Activated CD4-positive, CD25-positive, alpha-beta regulatory T cell (primary cell): ENCODE measurements around the gene LZTFL1.
"Not testable (repeated sequence)": the region's sequence is repeated elsewhere in the genome, so short reads cannot be mapped to it uniquely, and the experiment has no call there.

Experiments used
- DNase-seq, 4 experiments: peaks; one replicate each; lab custom pipeline; 2025; lab: John Stamatoyannopoulos, UW

Gene LZTFL1

GRCh38 chr3:45864760-45865519 lies 23.0 kb upstream of the LZTFL1 start:
- no peak for DNase-seq

GRCh38 chr3:45861043-45861719 lies 19.3 kb upstream of the LZTFL1 start:
- DNase-seq, result no peak

- DNase-seq, result no peak
Measured at GRCh38 chr3:45860481-45860880, 18.6 kb upstream of the LZTFL1 start.

GRCh38 chr3:45858809-45859543 lies 17.1 kb upstream of the LZTFL1 start:
- no peak for DNase-seq

GRCh38 chr3:45857024-45857423 lies 15.1 kb upstream of the LZTFL1 start:
- DNase-seq, result not testable (repeated sequence)

- not testable (repeated sequence) for DNase-seq
Measured at GRCh38 chr3:45856323-45856722, 14.4 kb upstream of the LZTFL1 start.

GRCh38 chr3:45852828-45853227 lies 10.9 kb upstream of the LZTFL1 start:
- no peak for DNase-seq

GRCh38 chr3:45848392-45848791 lies 6.5 kb upstream of the LZTFL1 start:
- DNase-seq, result no peak

- no peak for DNase-seq
Measured at GRCh38 chr3:45844616-45845015, 2.7 kb upstream of the LZTFL1 start.

- DNase-seq, result no peak
Measured at GRCh38 chr3:45842851-45843625, 1.1 kb upstream of the LZTFL1 start.

GRCh38 chr3:45841420-45841756 lies 531 bp downstream of the LZTFL1 start:
- no peak for DNase-seq

GRCh38 chr3:45838466-45838865 lies 3.5 kb downstream of the LZTFL1 start:
- DNase-seq, result no peak

GRCh38 chr3:45832699-45833098 lies 9.2 kb downstream of the LZTFL1 start:
- no peak for DNase-seq

GRCh38 chr3:45830121-45830520 lies 11.8 kb downstream of the LZTFL1 start:
- no peak for DNase-seq

- no peak for DNase-seq
Measured at GRCh38 chr3:45826908-45827307, 15.0 kb downstream of the LZTFL1 start.

GRCh38 chr3:45826321-45826720 lies 15.6 kb downstream of the LZTFL1 start:
- no peak for DNase-seq

GRCh38 chr3:45821127-45821526 lies 20.8 kb downstream of the LZTFL1 start:
- DNase-seq, result no peak

- DNase-seq, result no peak
Measured at GRCh38 chr3:45819543-45819942, 22.4 kb downstream of the LZTFL1 start.

- no peak for DNase-seq
Measured at GRCh38 chr3:45817831-45818522, 23.9 kb downstream of the LZTFL1 start.

GRCh38 chr3:45816544-45816943 lies 25.4 kb downstream of the LZTFL1 start:
- DNase-seq, result no peak

GRCh38 chr3:45814322-45814721 lies 27.6 kb downstream of the LZTFL1 start:
- DNase-seq, result no peak
